Neural progenitor cell (in vitro differentiated cells): ENCODE data around the gene TYROBP.

ENCODE experiments used
- EZH2 ChIP-seq: fragments of 200-600 bp; sonication (generic); IDR thresholded peaks from 2 replicates; pipeline ENCODE4 v1.6.1; 2017; ENCODE audit warnings: antibody characterized with exemption, mild to moderate bottlenecking, moderate library complexity
- EZH2phosphoT487 ChIP-seq: fragments of 200-600 bp; sonication (generic); IDR thresholded peaks from 2 replicates; pipeline ENCODE4 v1.6.1; 2017; ENCODE audit warnings: antibody characterized with exemption
- TF ChIP-seq, protein P1 (sequence below): fragments of 200-600 bp; sonication (generic); IDR thresholded peaks from 2 replicates; pipeline ENCODE4 v1.5.1; 2017; ENCODE audit warnings: antibody characterized with exemption, mild to moderate bottlenecking

DNA sequence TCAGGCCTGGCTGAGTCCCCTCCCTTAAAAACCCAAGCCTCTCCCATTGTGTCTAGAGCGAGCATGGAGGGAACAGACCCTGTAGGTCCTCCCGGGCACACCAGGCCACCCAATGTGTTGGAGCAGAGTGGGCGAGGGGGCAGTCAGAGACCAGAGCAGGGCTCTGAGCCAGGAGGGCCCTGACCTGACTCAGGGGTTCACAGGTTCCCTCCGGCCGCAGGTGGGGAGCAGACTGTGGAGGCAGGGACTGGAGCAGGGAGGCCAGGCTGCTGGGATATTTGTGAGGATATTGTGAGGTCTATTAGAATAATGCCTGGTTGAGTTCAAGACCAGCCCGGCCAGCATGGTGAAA is 1.6 kb upstream of the TYROBP start:
- TF ChIP-seq EZH2 (no peak), EZH2phosphoT487 (no peak)
- TF ChIP-seq, protein P1, sequence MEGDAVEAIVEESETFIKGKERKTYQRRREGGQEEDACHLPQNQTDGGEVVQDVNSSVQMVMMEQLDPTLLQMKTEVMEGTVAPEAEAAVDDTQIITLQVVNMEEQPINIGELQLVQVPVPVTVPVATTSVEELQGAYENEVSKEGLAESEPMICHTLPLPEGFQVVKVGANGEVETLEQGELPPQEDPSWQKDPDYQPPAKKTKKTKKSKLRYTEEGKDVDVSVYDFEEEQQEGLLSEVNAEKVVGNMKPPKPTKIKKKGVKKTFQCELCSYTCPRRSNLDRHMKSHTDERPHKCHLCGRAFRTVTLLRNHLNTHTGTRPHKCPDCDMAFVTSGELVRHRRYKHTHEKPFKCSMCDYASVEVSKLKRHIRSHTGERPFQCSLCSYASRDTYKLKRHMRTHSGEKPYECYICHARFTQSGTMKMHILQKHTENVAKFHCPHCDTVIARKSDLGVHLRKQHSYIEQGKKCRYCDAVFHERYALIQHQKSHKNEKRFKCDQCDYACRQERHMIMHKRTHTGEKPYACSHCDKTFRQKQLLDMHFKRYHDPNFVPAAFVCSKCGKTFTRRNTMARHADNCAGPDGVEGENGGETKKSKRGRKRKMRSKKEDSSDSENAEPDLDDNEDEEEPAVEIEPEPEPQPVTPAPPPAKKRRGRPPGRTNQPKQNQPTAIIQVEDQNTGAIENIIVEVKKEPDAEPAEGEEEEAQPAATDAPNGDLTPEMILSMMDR: no peak
